ENCODE data around the gene MCM9.

Gene MCM9

GRCh38 chr6:118764766-118765165 is 170.2 kb downstream of the MCM9 start:
- DNase-seq = no peak
